HEK293T (cell line): ENCODE results near the gene SMIM30.

Experiments used
- CTCF ChIA-PET: fragments of 350-600 bp; formaldehyde crosslinking; extraction: SDS; loops from one replicate; lab custom pipeline; 2021; ENCODE audit warnings: antibody characterized with exemption, inconsistent platforms; lab: Yijun Ruan, JAX
- POLR2A ChIA-PET: fragments of 350-600 bp; formaldehyde crosslinking; extraction: SDS; loops from one replicate; lab custom pipeline; 2020; ENCODE audit warnings: antibody characterized with exemption, inconsistent platforms; lab: Yijun Ruan, JAX
- DNase-seq: peaks from one replicate; pipeline ENCODE4 v3.0.0; 2012; ENCODE audit warnings: mixed read lengths; ENCODE audit errors: extremely low spot score
- ARNT ChIP-seq: fragments of 450-650 bp; IDR thresholded peaks from 2 replicates; pipeline ENCODE4 v1.6.1; 2017; ENCODE audit warnings: mild to moderate bottlenecking
- BHLHE40 ChIP-seq: fragments of 450-650 bp; IDR thresholded peaks from 2 replicates; pipeline ENCODE4 v1.6.1; 2016; ENCODE audit warnings: mild to moderate bottlenecking, moderate library complexity, borderline replicate concordance
- NFRKB ChIP-seq: fragments of 450-650 bp; IDR thresholded peaks from 2 replicates; pipeline ENCODE4 v1.6.1; 2016; ENCODE audit warnings: mild to moderate bottlenecking, moderate library complexity
- SP1 ChIP-seq: fragments of 450-650 bp; IDR thresholded peaks from 2 replicates; pipeline ENCODE4 v1.6.1; 2017
- SUZ12 ChIP-seq: fragments of 450-650 bp; IDR thresholded peaks from 2 replicates; pipeline ENCODE4 v1.6.1; 2016; ENCODE audit warnings: mild to moderate bottlenecking

Gene SMIM30

GRCh38 chr7:113071465-113071864 lies 46.9 kb downstream of the SMIM30 start:
- DNase-seq, result no peak
- POLR2A ChIA-PET, result no interaction called here
- CTCF ChIA-PET, result no interaction called here
- no peak for TF ChIP-seq BHLHE40
- no peak for TF ChIP-seq SP1
- TF ChIP-seq ARNT, result no peak
- no peak for TF ChIP-seq NFRKB
- no peak for TF ChIP-seq SUZ12
